Gastroesophageal sphincter (tissue), 4 donors: Measurements from ENCODE around the gene PGM2L1. TPM values are rescaled to one million over a fixed set of nuclear protein-coding genes. Genes with fewer than 3 reads are reported as not detected.

Experiments
- ATAC-seq: fragments of 150-250 bp; one replicate; pipeline ENCODE4 v1.9.1; 2016; ENCODE audit warnings: mild to moderate bottlenecking, moderate library complexity
- H3K27ac ChIP-seq, 4 donors: fragments of 200-600 bp; sonication (generic) in 3 of 4; 1 replicate in 3 of 4; 2 replicates in 1 of 4; pipeline ENCODE4 v1.5.1; 2016 to 2019
- H3K27me3 ChIP-seq: fragments of 200-600 bp; sonication (generic); one replicate; pipeline ENCODE4 v1.5.1; 2019
- H3K36me3 ChIP-seq, 2 donors: fragments of 200-600 bp; sonication (generic); one replicate each; pipeline ENCODE4 v1.5.1; 2019; ENCODE audit warnings: control low read depth in 1 of 2
- H3K4me1 ChIP-seq, 3 donors: fragments of 200-600 bp; sonication (generic); 1 replicate in 2 of 3; 2 replicates in 1 of 3; pipeline ENCODE4 v1.5.1; 2016 to 2019; ENCODE audit warnings: control low read depth in 2 of 3
- H3K4me3 ChIP-seq, 2 donors: fragments of 200-600 bp; sonication (generic); one replicate each; pipeline ENCODE4 v1.5.1; 2019; ENCODE audit warnings: mild to moderate bottlenecking in 1 of 2, moderate library complexity in 1 of 2
- H3K9me3 ChIP-seq, 3 donors: fragments of 200-600 bp; sonication (generic); one replicate each; pipeline ENCODE4 v1.5.1; 2017 to 2019; ENCODE audit warnings: control low read depth in 2 of 3
- CTCF ChIP-seq, 4 experiments: fragments of 200-600 bp in 2 of 4; fragments of 450-650 bp in 2 of 4; sonication (generic) in 1 of 4; IDR thresholded peaks; one replicate each; pipeline ENCODE4 v1.5.1; 2017 to 2019; ENCODE audit warnings: antibody characterized with exemption in 4 of 4, mild to moderate bottlenecking in 2 of 4, moderate library complexity in 2 of 4
- EP300 ChIP-seq: sonication (generic); formaldehyde crosslinking; IDR thresholded peaks from one replicate; pipeline ENCODE4 v1.6.1; 2017; ENCODE audit warnings: antibody characterized with exemption, mild to moderate bottlenecking
- POLR2A ChIP-seq, 2 donors: fragments of 450-650 bp; IDR thresholded peaks; one replicate each; pipeline ENCODE4 v1.6.1; 2017; ENCODE audit warnings: antibody characterized with exemption in 2 of 2, mild to moderate bottlenecking in 2 of 2, moderate library complexity in 1 of 2
- POLR2AphosphoS5 ChIP-seq: sonication (generic); formaldehyde crosslinking; IDR thresholded peaks from one replicate; pipeline ENCODE4 v1.6.1; 2017; ENCODE audit warnings: antibody characterized with exemption
- WGBS, 2 donors: methylation state at CpG; one replicate each; pipeline ENCODE4 v1.1.5; 2018; ENCODE audit warnings: low coverage in 1 of 2; 5-methylcytosine and 5-hydroxymethylcytosine counted together
- total RNA-seq, 4 donors: library from RNA; depleted of rRNA; stranded (reverse); fragments of >200 nt; gene quantifications; one replicate each; pipeline ENCODE4 v1.1.0, GENCODE V29; 2016

The PGM2L1 gene
- total RNA-seq, 4 donors from 2014 or later: 1.2 to 7.8 (median 4.9) TPM

GRCh38 chr11:74391193-74391592 lies 7.0 kb downstream of the PGM2L1 start:
- Histone ChIP-seq H3K27me3 (no peaks in the 10 kb centered on the region), H3K4me1 (no peaks in the 10 kb centered on the region), H3K36me3 (no peaks in the 10 kb centered on the region), H3K4me3 (no peak overlapping the region), H3K9me3 (no peaks in the 10 kb centered on the region), H3K27ac (no peak overlapping the region)
- WGBS, 2 donors: 71 to 79% methylated on average over 3 of the region's 3 CpGs
- no peak for ATAC-seq
- no peak for TF ChIP-seq EP300
- TF ChIP-seq CTCF (IDR thresholded peaks at IDR 0.05): no peak
- no peak for TF ChIP-seq POLR2AphosphoS5
- no peak for TF ChIP-seq POLR2A (IDR thresholded peaks at IDR 0.05)

- H3K36me3 ChIP-seq: no peaks in the 10 kb centered on the region
- H3K4me3 ChIP-seq: no peak overlapping the region
- H3K27ac ChIP-seq: no peak overlapping the region
- no peaks in the 10 kb centered on the region for H3K4me1 ChIP-seq
- H3K27me3 ChIP-seq: no peaks in the 10 kb centered on the region
- TF ChIP-seq POLR2A (IDR thresholded peaks at IDR 0.05) (no peak), EP300 (no peak), POLR2AphosphoS5 (no peak), CTCF (IDR thresholded peaks at IDR 0.05) (no peak)
- ATAC-seq: no peak
- H3K9me3 ChIP-seq: no peaks in the 10 kb centered on the region
- WGBS, 2 donors: 75 to 83% methylated on average over 2 of the region's 2 CpGs
Observed at GRCh38 chr11:74390697-74391096, 7.5 kb downstream of the PGM2L1 start.

- peak; percentile 62 for ATAC-seq
Observed at GRCh38 chr11:74388678-74389327, 9.4 kb downstream of the PGM2L1 start.

DNA sequence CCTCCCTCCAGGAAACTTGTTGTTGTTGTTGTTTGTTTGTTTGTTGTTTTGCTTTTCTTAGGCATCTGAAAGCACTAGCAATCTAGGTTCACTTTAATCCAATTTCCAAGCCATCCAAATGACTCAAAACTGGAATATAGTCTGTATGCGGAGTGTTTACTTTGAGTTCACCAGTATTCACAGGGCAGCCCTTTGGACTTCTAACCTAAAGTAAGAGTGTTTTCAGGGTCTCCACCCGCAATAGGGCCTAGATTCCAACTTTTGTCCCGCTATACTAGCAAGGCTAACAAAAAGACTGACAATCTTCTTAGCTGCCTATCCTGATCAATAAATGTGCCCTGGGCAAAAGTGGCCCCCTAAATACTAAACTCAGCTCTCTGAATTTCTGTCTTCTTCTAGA lies 13.6 kb downstream of the PGM2L1 start:
- WGBS, 2 donors: 94 to 100% methylated on average over 2 to 3 of the region's 3 CpGs
- Histone ChIP-seq H3K36me3 (no peaks in the 10 kb centered on the region), H3K27me3 (no peaks in the 10 kb centered on the region), H3K4me3 (no peak overlapping the region), H3K27ac (no peak overlapping the region), H3K9me3 (no peaks in the 10 kb centered on the region), H3K4me1 (no peaks in the 10 kb centered on the region)
- TF ChIP-seq POLR2A (IDR thresholded peaks at IDR 0.05): no peak
- no peak for TF ChIP-seq CTCF (IDR thresholded peaks at IDR 0.05)
- TF ChIP-seq EP300: no peak
- TF ChIP-seq POLR2AphosphoS5: no peak
- no peak for ATAC-seq

More at GRCh38 chr11:74388678-74389327, 9.4 kb downstream of the PGM2L1 start:
- Histone ChIP-seq H3K4me3 (no peak overlapping the region), H3K27ac (no peak overlapping the region), H3K9me3 (no peaks in the 10 kb centered on the region), H3K36me3 (no peaks in the 10 kb centered on the region), H3K27me3 (no peaks in the 10 kb centered on the region), H3K4me1 (no peaks in the 10 kb centered on the region)
- WGBS, 2 donors: 0% methylated on average over 2 of the region's 2 CpGs
- TF ChIP-seq POLR2AphosphoS5: no peak
- peak; percentile 67 to 74 (median 71) for TF ChIP-seq CTCF (IDR thresholded peaks at IDR 0.05)

DNA sequence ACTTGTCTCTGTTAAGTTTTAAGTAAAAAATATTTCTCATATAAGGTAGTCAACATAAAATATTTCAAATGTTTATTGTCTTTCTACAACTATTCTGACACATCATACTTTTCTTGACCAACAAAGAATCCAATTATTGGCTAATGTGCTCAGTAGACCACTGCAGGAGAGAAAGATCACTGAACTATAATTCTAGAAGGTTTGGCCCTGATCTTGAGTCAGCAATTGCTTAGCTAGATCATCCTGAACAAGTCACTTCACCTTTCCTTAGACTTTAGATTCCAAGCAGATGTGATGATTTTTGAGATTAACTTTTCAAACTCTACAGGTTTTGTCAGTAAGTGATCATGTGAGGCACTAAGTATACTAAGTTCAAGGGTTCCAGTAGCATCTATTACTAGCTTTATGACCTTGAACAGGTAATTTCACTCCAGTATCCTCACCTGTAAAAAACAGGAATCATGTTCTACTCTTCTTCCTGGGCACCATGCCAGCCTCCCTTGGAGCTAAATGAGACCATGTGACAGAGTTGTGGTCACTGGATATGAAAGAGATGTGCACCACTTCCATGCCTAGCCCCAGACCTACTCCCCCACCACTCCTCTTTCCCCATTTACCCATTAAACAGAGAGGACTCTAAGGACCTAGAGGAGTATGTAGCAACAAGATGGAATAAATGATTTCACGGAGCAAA lies 17.3 kb downstream of the PGM2L1 start:
- H3K27ac ChIP-seq: no peak overlapping the region
- TF ChIP-seq POLR2A (IDR thresholded peaks at IDR 0.05) (no peak), CTCF (IDR thresholded peaks at IDR 0.05) (no peak), POLR2AphosphoS5 (no peak), EP300 (no peak)
- H3K27me3 ChIP-seq: no peaks in the 10 kb centered on the region
- ATAC-seq: no peak
- H3K4me3 ChIP-seq: no peak overlapping the region
- H3K36me3 ChIP-seq: no peaks in the 10 kb centered on the region
- 93 to 100% methylated on average over 1 of the region's 1 CpG for WGBS, 2 donors
- no peaks in the 10 kb centered on the region for H3K4me1 ChIP-seq
- H3K9me3 ChIP-seq: no peaks in the 10 kb centered on the region
